ENCODE measurements around the gene VANGL1. TPM values are rescaled to one million over a fixed set of nuclear protein-coding genes. Genes with fewer than 3 reads are reported as not detected.

Gene VANGL1
- total and polyA plus RNA-seq, 4 experiments from 2014 or later: 1.5 to 2.3 (median 1.7) TPM

DNA sequence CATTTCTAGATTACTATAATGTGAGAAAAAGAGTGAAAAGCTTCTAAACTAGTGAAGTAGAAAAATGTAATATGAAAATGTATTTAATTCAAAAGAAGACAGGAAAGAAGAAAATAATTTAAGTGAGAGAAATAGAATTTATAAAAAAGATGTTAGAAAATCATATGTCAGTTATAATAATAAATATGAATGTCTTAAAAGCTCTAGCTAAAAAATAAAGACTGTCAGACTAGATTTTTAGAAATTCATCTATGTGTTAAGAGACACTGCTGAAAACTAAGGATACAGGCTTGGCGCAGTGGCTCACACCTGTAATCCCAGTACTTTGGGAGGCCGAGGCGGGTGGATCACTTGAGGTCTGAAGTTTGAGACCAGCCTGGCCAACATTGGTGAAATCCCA lies 37.3 kb upstream of the VANGL1 start:
- Histone ChIP-seq H3K36me3 (ENCODE audit: insufficient read depth, low read length) (no peaks in the 10 kb centered on the region), H3K27ac (ENCODE audit: low read depth, low read length) (no peak overlapping the region), H3K9me3 (ENCODE audit: control insufficient read depth in 1 of 2, low read length in 2 of 2) (no peaks in the 10 kb centered on the region), H3K27me3 (ENCODE audit: insufficient read depth, low read length) (no peaks in the 10 kb centered on the region), H3K4me1 (ENCODE audit: insufficient read depth, low read length) (no peaks in the 10 kb centered on the region), H3K4me3 (ENCODE audit: low read length in 2 of 2) (no peak overlapping the region)
- Mint-ChIP-seq H3K9me3 (peaks cover 0 to 8% (median under 1%) of the 10 kb centered on the region in 8 donors), H3K36me3 (no peaks in the 10 kb centered on the region), H3K27me3 (peaks cover 1 to 6% of the 10 kb centered on the region in 2 donors), H3K4me3 (no peak overlapping the region), H3K4me1 (peaks cover 0 to 2% (median under 1%) of the 10 kb centered on the region in 4 donors), H3K27ac (no peak overlapping the region)
- intact Hi-C loops (cut with micrococcal nuclease): no loop called here
- POLR2A ChIA-PET (ENCODE audit: partially characterized antibody): no interaction called here
- no peak for DNase-seq
- CTCF ChIA-PET (ENCODE audit: partially characterized antibody): no interaction called here

DNA sequence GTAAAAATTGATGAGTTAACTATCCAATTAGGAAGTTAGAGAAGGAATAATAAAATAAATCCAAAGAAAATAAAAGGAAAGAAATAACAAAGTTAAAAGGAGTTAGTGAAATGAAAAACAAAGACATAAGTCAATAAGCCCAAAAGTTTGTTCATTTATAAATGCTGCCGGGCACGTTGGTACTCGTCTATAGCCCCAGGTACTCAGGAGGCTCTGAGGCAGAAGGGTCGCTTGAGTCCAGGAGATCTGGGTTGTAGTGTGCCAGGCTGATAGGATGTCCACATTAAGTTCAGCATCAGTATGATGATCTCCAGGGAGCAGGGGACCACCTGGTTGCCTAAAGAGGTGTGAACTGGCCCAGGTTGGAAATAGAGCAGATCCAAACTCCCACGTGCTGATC lies 35.5 kb upstream of the VANGL1 start:
- Histone ChIP-seq H3K27me3 (ENCODE audit: insufficient read depth, low read length) (peaks cover 3% of the 10 kb centered on the region), H3K4me3 (ENCODE audit: low read length in 2 of 2) (no peak overlapping the region), H3K27ac (ENCODE audit: low read depth, low read length) (no peak overlapping the region), H3K36me3 (ENCODE audit: insufficient read depth, low read length) (no peaks in the 10 kb centered on the region), H3K9me3 (ENCODE audit: control insufficient read depth in 1 of 2, low read length in 2 of 2) (no peaks in the 10 kb centered on the region), H3K4me1 (ENCODE audit: insufficient read depth, low read length) (no peaks in the 10 kb centered on the region)
- no peaks in the 10 kb centered on the region for H3K36me3 Mint-ChIP-seq
- ChIA-PET CTCF (ENCODE audit: partially characterized antibody) (interaction anchor here (1.1 kb wide), 1 partner anchor 101 kb away, joined by 5 read pairs; no protein-coding TSS in a partner anchor), POLR2A (ENCODE audit: partially characterized antibody) (no interaction called here)
- intact Hi-C loops (cut with micrococcal nuclease): loop anchor here (5.0 kb wide), 1 partner anchor 371 kb away; the partner anchor contains the start of gene SLC22A15
- H3K27me3 Mint-ChIP-seq: peaks cover 1 to 6% of the 10 kb centered on the region in 2 donors
- DNase-seq: no peak
- no peak overlapping the region for H3K4me3 Mint-ChIP-seq
- peaks cover 0 to 4% (median 0%) of the 10 kb centered on the region in 8 donors for H3K9me3 Mint-ChIP-seq
- H3K4me1 Mint-ChIP-seq: peaks cover 0 to 2% (median under 1%) of the 10 kb centered on the region in 4 donors
- H3K27ac Mint-ChIP-seq: no peak overlapping the region

DNA sequence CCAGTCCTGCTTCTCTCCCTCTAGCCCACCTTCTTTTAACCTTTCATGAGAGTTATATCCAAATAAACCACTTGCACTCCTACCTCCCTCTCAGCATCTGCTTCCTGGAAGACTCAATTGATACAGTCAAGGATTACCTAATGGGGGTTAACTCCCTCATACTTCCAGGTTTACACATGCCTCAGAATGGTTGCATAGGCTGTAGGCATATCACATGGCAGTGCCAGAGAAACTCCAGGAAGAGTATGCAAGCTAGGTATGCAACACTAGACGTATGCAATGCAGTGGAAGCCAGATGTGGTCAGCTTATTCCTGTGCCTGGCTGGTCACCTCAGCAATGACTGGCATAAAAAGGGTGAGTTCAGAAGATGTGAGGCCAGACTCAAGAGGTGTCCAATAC lies 32.7 kb upstream of the VANGL1 start:
- Mint-ChIP-seq H3K4me1 (peaks cover 0 to 2% (median under 1%) of the 10 kb centered on the region in 4 donors), H3K27me3 (peaks cover 11 to 18% of the 10 kb centered on the region in 2 donors), H3K9me3 (peaks cover 0 to 2% (median 0%) of the 10 kb centered on the region in 8 donors), H3K36me3 (no peaks in the 10 kb centered on the region), H3K4me3 (no peak overlapping the region), H3K27ac (no peak overlapping the region)
- Histone ChIP-seq H3K27ac (ENCODE audit: low read depth, low read length) (no peak overlapping the region), H3K9me3 (ENCODE audit: control insufficient read depth in 1 of 2, low read length in 2 of 2) (no peaks in the 10 kb centered on the region), H3K4me3 (ENCODE audit: low read length in 2 of 2) (no peak overlapping the region), H3K36me3 (ENCODE audit: insufficient read depth, low read length) (no peaks in the 10 kb centered on the region), H3K27me3 (ENCODE audit: insufficient read depth, low read length) (peaks cover 3% of the 10 kb centered on the region), H3K4me1 (ENCODE audit: insufficient read depth, low read length) (no peaks in the 10 kb centered on the region)
- POLR2A ChIA-PET (ENCODE audit: partially characterized antibody): no interaction called here
- DNase-seq: no peak
- intact Hi-C loops (cut with micrococcal nuclease): loop anchor here (5.0 kb wide), 1 partner anchor 368 kb away; the partner anchor contains the start of gene SLC22A15
- CTCF ChIA-PET (ENCODE audit: partially characterized antibody): interaction anchor here (1.0 to 3.5 kb wide), 3 partner anchors 96 to 377 kb away, joined by 3 to 37 read pairs (median 4); no protein-coding TSS in a partner anchor

GRCh38 chr1:115613767-115614166 lies 28.0 kb upstream of the VANGL1 start:
- no peak overlapping the region for H3K4me3 Mint-ChIP-seq
- Histone ChIP-seq H3K4me3 (ENCODE audit: low read length in 2 of 2) (no peak overlapping the region), H3K9me3 (ENCODE audit: control insufficient read depth in 1 of 2, low read length in 2 of 2) (no peaks in the 10 kb centered on the region), H3K36me3 (ENCODE audit: insufficient read depth, low read length) (no peaks in the 10 kb centered on the region), H3K27me3 (ENCODE audit: insufficient read depth, low read length) (peaks cover 3% of the 10 kb centered on the region), H3K27ac (ENCODE audit: low read depth, low read length) (no peak overlapping the region), H3K4me1 (ENCODE audit: insufficient read depth, low read length) (no peaks in the 10 kb centered on the region)
- H3K27ac Mint-ChIP-seq: no peak overlapping the region
- H3K4me1 Mint-ChIP-seq: no peaks in the 10 kb centered on the region
- intact Hi-C loops (cut with micrococcal nuclease): no loop called here
- CTCF ChIA-PET (ENCODE audit: partially characterized antibody): no interaction called here
- POLR2A ChIA-PET (ENCODE audit: partially characterized antibody): no interaction called here
- H3K27me3 Mint-ChIP-seq: peaks cover 16 to 22% of the 10 kb centered on the region in 2 donors
- H3K9me3 Mint-ChIP-seq: peaks cover 0 to 9% (median 3%) of the 10 kb centered on the region in 8 donors
- no peak for DNase-seq
- H3K36me3 Mint-ChIP-seq: no peaks in the 10 kb centered on the region

- Mint-ChIP-seq H3K4me1 (no peaks in the 10 kb centered on the region), H3K27ac (no peak overlapping the region), H3K27me3 (peaks cover 2 to 5% of the 10 kb centered on the region in 2 donors), H3K4me3 (no peak overlapping the region), H3K9me3 (peaks cover 0 to 44% (median 27%) of the 10 kb centered on the region in 8 donors), H3K36me3 (peaks cover 0 to 5% of the 10 kb centered on the region in 2 donors)
- Histone ChIP-seq H3K27ac (ENCODE audit: low read depth, low read length) (no peak overlapping the region), H3K4me3 (ENCODE audit: low read length in 2 of 2) (no peak overlapping the region), H3K4me1 (ENCODE audit: insufficient read depth, low read length) (no peaks in the 10 kb centered on the region), H3K36me3 (ENCODE audit: insufficient read depth, low read length) (no peaks in the 10 kb centered on the region), H3K9me3 (ENCODE audit: control insufficient read depth in 1 of 2, low read length in 2 of 2) (peaks cover 0 to 8% of the 10 kb centered on the region in 2 donors), H3K27me3 (ENCODE audit: insufficient read depth, low read length) (no peaks in the 10 kb centered on the region)
- DNase-seq: no peak
- intact Hi-C loops (cut with micrococcal nuclease): no loop called here
- POLR2A ChIA-PET (ENCODE audit: partially characterized antibody): no interaction called here
- CTCF ChIA-PET (ENCODE audit: partially characterized antibody): interaction anchor here (0.9 kb wide), 1 partner anchor 87 kb away, joined by 3 read pairs; no protein-coding TSS in a partner anchor
Observed at GRCh38 chr1:115620453-115620852, 21.3 kb upstream of the VANGL1 start.

DNA sequence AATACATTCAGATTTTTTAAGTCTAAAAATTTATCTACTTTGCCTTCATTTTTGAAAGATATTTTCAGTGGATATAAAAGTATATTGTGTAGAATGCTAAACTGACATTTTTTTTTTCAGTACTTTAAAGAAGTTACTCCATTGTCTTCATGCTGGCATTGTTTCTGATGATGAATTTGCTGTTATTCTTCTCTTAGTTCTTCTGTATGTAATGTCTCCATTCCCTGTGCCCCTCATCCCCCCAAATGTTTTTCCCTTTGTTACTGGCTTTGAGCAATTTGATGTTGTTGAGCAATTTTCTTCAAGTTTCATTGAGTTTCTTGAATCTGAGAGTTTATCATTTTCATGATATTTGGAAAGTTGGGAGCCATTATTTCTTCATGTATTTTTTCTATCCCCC lies 20.8 kb upstream of the VANGL1 start:
- no peak for DNase-seq
- Mint-ChIP-seq H3K4me3 (no peak overlapping the region), H3K27me3 (peaks cover 0 to 3% of the 10 kb centered on the region in 2 donors), H3K36me3 (peaks cover 0 to 5% of the 10 kb centered on the region in 2 donors), H3K27ac (no peak overlapping the region), H3K4me1 (no peaks in the 10 kb centered on the region), H3K9me3 (peaks cover 0 to 44% (median 27%) of the 10 kb centered on the region in 8 donors)
- H3K4me1 ChIP-seq (ENCODE audit: insufficient read depth, low read length): no peaks in the 10 kb centered on the region
- POLR2A ChIA-PET (ENCODE audit: partially characterized antibody): no interaction called here
- no peaks in the 10 kb centered on the region for H3K27me3 ChIP-seq (ENCODE audit: insufficient read depth, low read length)
- H3K36me3 ChIP-seq (ENCODE audit: insufficient read depth, low read length): no peaks in the 10 kb centered on the region
- CTCF ChIA-PET (ENCODE audit: partially characterized antibody): interaction anchor here (0.9 kb wide), 1 partner anchor 86 kb away, joined by 3 read pairs; no protein-coding TSS in a partner anchor
- intact Hi-C loops (cut with micrococcal nuclease): no loop called here
- H3K27ac ChIP-seq (ENCODE audit: low read depth, low read length): no peak overlapping the region
- H3K9me3 ChIP-seq (ENCODE audit: control insufficient read depth in 1 of 2, low read length in 2 of 2): peaks cover 0 to 8% of the 10 kb centered on the region in 2 donors
- H3K4me3 ChIP-seq (ENCODE audit: low read length in 2 of 2): no peak overlapping the region

- H3K9me3 Mint-ChIP-seq: peaks cover 0 to 39% (median 26%) of the 10 kb centered on the region in 8 donors
- H3K4me1 ChIP-seq (ENCODE audit: insufficient read depth, low read length): no peaks in the 10 kb centered on the region
- peaks cover 6 to 10% of the 10 kb centered on the region in 2 donors for H3K27me3 Mint-ChIP-seq
- H3K36me3 ChIP-seq (ENCODE audit: insufficient read depth, low read length): no peaks in the 10 kb centered on the region
- no peaks in the 10 kb centered on the region for H3K27me3 ChIP-seq (ENCODE audit: insufficient read depth, low read length)
- intact Hi-C loops (cut with micrococcal nuclease): no loop called here
- H3K4me3 Mint-ChIP-seq: no peak overlapping the region
- ChIA-PET CTCF (ENCODE audit: partially characterized antibody) (interaction anchor here (1.2 kb wide), 1 partner anchor 81 kb away, joined by 3 read pairs; no protein-coding TSS in a partner anchor), POLR2A (ENCODE audit: partially characterized antibody) (no interaction called here)
- H3K27ac ChIP-seq (ENCODE audit: low read depth, low read length): no peak overlapping the region
- H3K27ac Mint-ChIP-seq: no peak overlapping the region
- peaks cover 0 to 5% of the 10 kb centered on the region in 2 donors for H3K36me3 Mint-ChIP-seq
- H3K9me3 ChIP-seq (ENCODE audit: control insufficient read depth in 1 of 2, low read length in 2 of 2): peaks cover 0 to 6% of the 10 kb centered on the region in 2 donors
- no peak for DNase-seq
- H3K4me3 ChIP-seq (ENCODE audit: low read length in 2 of 2): no peak overlapping the region
- no peaks in the 10 kb centered on the region for H3K4me1 Mint-ChIP-seq
Observed at GRCh38 chr1:115624859-115625258, 16.9 kb upstream of the VANGL1 start.

All from CD4-positive, alpha-beta memory T cell (primary cell).